Measurements from ENCODE around the gene PALLD. TPM values are rescaled to one million over a fixed set of nuclear protein-coding genes. Genes with fewer than 3 reads are reported as not detected.

PALLD gene
- polyA plus RNA-seq, 1 donor from 2014 or later = 20.5 TPM

DNA sequence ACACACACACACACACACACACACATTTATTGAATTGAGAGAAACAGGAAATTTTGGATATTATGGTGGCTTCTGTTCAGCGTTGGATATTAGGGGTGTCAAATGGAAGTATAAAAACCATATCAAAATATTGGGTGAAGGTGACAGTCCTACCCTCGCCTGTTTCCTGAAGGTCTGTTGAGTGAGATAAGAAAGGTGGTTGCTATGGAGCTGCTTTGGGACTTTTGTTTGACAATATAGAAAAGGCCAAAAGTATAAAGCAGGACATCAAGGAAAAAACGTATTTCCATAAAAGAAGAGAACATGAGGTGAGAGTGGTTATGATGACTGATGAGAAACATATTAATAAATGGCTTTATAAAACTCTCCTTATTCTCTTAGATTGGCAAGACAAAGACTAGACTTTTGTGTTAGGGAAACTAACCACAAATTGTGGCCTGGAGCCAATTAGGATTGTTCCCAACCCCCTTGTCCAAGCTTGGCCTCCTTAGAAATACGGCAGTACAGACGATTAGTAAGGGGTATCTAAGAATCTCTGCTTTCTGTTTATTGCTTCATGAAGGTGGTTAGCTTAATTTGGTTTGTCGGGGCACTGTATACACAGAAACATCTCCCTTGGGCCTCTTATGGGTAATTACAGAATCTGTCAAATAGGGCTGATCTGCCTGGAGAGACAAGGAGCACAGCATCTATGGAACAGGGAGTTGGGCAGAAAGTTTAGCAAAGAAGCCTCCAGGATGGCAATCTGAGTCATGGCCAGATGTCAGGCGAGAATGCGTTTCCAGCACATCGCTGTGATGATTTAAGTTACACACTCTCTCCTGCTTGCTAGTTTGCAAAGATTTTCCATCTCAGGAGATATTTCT, 315.2 kb downstream of the PALLD start:
- H3F3A ChIP-seq (ENCODE audit: insufficient read depth, low read length, poor library complexity, severe bottlenecking) = no peaks in the 10 kb centered on the region
- no peaks in the 10 kb centered on the region for H3K9me3 ChIP-seq (ENCODE audit: low read length)
- no peak overlapping the region for H2AFZ ChIP-seq (ENCODE audit: low read depth, low read length)
- no peak overlapping the region for H3K4me3 ChIP-seq (ENCODE audit: low read length)
- no peaks in the 10 kb centered on the region for H3K79me2 ChIP-seq (replicated peaks; ENCODE audit: insufficient read depth, low read length)
- H3K4me2 ChIP-seq (ENCODE audit: low read length) = no peak overlapping the region
- H3K27ac ChIP-seq (ENCODE audit: low read length) = no peak overlapping the region
- no peaks in the 10 kb centered on the region for H3K27me3 ChIP-seq (ENCODE audit: insufficient read depth, low read depth, low read length)
- H3K36me3 ChIP-seq (ENCODE audit: insufficient read depth, low read length) = no peaks in the 10 kb centered on the region
- no peak overlapping the region for H3K9ac ChIP-seq (ENCODE audit: low read length)
- H4K20me1 ChIP-seq (ENCODE audit: insufficient read depth) = no peaks in the 10 kb centered on the region
- no peak for TF ChIP-seq MXI1 (conservative IDR thresholded peaks at IDR 0.05; ENCODE audit: poor library complexity, severe bottlenecking)
- no peak for TF ChIP-seq REST (IDR thresholded peaks at IDR 0.05; ENCODE audit: borderline replicate concordance)
- no peaks in the 10 kb centered on the region for H3K9me2 ChIP-seq (ENCODE audit: insufficient read depth, low read length)

GRCh38 chr4:168812806-168813205, 316.0 kb downstream of the PALLD start:
- Histone ChIP-seq H3K79me2 (replicated peaks; ENCODE audit: insufficient read depth, low read length) (no peaks in the 10 kb centered on the region), H3K36me3 (ENCODE audit: insufficient read depth, low read length) (no peaks in the 10 kb centered on the region), H4K20me1 (ENCODE audit: insufficient read depth) (no peaks in the 10 kb centered on the region), H3K9me2 (ENCODE audit: insufficient read depth, low read length) (no peaks in the 10 kb centered on the region), H3K4me2 (ENCODE audit: low read length) (no peak overlapping the region), H3K27me3 (ENCODE audit: insufficient read depth, low read depth, low read length) (no peaks in the 10 kb centered on the region), H2AFZ (ENCODE audit: low read depth, low read length) (no peak overlapping the region), H3K9me3 (ENCODE audit: low read length) (no peaks in the 10 kb centered on the region), H3K27ac (ENCODE audit: low read length) (no peak overlapping the region), H3K9ac (ENCODE audit: low read length) (no peak overlapping the region), H3F3A (ENCODE audit: insufficient read depth, low read length, poor library complexity, severe bottlenecking) (peaks cover 4% of the 10 kb centered on the region), H3K4me3 (ENCODE audit: low read length) (no peak overlapping the region)
- TF ChIP-seq TAF1 (IDR thresholded peaks at IDR 0.05; ENCODE audit: low read depth) (no peak), EZH2 (IDR thresholded peaks at IDR 0.05; ENCODE audit: borderline replicate concordance, insufficient read depth, low read length, poor library complexity, severe bottlenecking) (no peak), MXI1 (conservative IDR thresholded peaks at IDR 0.05; ENCODE audit: poor library complexity, severe bottlenecking) (no peak), RAD21 (conservative IDR thresholded peaks at IDR 0.05) (no peak), REST (IDR thresholded peaks at IDR 0.05; ENCODE audit: borderline replicate concordance) (no peak), EP300 (conservative IDR thresholded peaks at IDR 0.05; ENCODE audit: poor library complexity, severe bottlenecking) (no peak), SMC3 (conservative IDR thresholded peaks at IDR 0.05; ENCODE audit: poor library complexity) (no peak), POLR2AphosphoS5 (IDR thresholded peaks at IDR 0.05) (no peak)
- TF ChIP-seq, protein P1, sequence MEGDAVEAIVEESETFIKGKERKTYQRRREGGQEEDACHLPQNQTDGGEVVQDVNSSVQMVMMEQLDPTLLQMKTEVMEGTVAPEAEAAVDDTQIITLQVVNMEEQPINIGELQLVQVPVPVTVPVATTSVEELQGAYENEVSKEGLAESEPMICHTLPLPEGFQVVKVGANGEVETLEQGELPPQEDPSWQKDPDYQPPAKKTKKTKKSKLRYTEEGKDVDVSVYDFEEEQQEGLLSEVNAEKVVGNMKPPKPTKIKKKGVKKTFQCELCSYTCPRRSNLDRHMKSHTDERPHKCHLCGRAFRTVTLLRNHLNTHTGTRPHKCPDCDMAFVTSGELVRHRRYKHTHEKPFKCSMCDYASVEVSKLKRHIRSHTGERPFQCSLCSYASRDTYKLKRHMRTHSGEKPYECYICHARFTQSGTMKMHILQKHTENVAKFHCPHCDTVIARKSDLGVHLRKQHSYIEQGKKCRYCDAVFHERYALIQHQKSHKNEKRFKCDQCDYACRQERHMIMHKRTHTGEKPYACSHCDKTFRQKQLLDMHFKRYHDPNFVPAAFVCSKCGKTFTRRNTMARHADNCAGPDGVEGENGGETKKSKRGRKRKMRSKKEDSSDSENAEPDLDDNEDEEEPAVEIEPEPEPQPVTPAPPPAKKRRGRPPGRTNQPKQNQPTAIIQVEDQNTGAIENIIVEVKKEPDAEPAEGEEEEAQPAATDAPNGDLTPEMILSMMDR (IDR thresholded peaks at IDR 0.05; ENCODE audit: poor library complexity, severe bottlenecking) = no peak
